Measurements from ENCODE around the gene IZUMO2.
A peak's percentile ranks its signal among the peaks of the same experiment; 100 is the strongest.
"Not testable (repeated sequence)": the region's sequence is repeated elsewhere in the genome, so short reads cannot be mapped to it uniquely, and the experiment has no call there.

Gene IZUMO2

GRCh38 chr19:50184196-50184595, 21.1 kb upstream of the IZUMO2 start:
- DNase-seq (ENCODE audit: low read depth) = no peak

- DNase-seq (ENCODE audit: low read depth) = no peak
Observed at GRCh38 chr19:50181121-50181520, 18.0 kb upstream of the IZUMO2 start.

GRCh38 chr19:50178859-50179537, 15.9 kb upstream of the IZUMO2 start:
- DNase-seq (ENCODE audit: low read depth) = no peak

GRCh38 chr19:50178320-50178719, 15.2 kb upstream of the IZUMO2 start:
- DNase-seq (ENCODE audit: low read depth) = no peak

- no peak for DNase-seq (ENCODE audit: low read depth)
Observed at GRCh38 chr19:50176775-50177174, 13.7 kb upstream of the IZUMO2 start.

GRCh38 chr19:50175924-50176323, 12.8 kb upstream of the IZUMO2 start:
- DNase-seq (ENCODE audit: low read depth) = no peak

GRCh38 chr19:50174100-50174793, 11.2 kb upstream of the IZUMO2 start:
- no peak for DNase-seq (ENCODE audit: low read depth)

- DNase-seq (ENCODE audit: low read depth) = no peak
Observed at GRCh38 chr19:50173127-50173526, 10.0 kb upstream of the IZUMO2 start.

GRCh38 chr19:50172726-50173125, 9.6 kb upstream of the IZUMO2 start:
- DNase-seq (ENCODE audit: low read depth) = no peak

- DNase-seq (ENCODE audit: low read depth) = no peak
Observed at GRCh38 chr19:50171752-50172151, 8.7 kb upstream of the IZUMO2 start.

GRCh38 chr19:50167314-50167721, 4.2 kb upstream of the IZUMO2 start:
- no peak for DNase-seq (ENCODE audit: low read depth)

- DNase-seq (ENCODE audit: low read depth) = no peak
Observed at GRCh38 chr19:50159078-50159477, 4.0 kb downstream of the IZUMO2 start.

GRCh38 chr19:50158577-50158976, 4.5 kb downstream of the IZUMO2 start:
- no peak for DNase-seq (ENCODE audit: low read depth)

- no peak for DNase-seq (ENCODE audit: low read depth)
Observed at GRCh38 chr19:50155520-50156109, 7.5 kb downstream of the IZUMO2 start.

- DNase-seq (ENCODE audit: low read depth) = no peak
Observed at GRCh38 chr19:50154529-50154928, 8.6 kb downstream of the IZUMO2 start.

GRCh38 chr19:50152578-50152977, 10.5 kb downstream of the IZUMO2 start:
- DNase-seq (ENCODE audit: low read depth) = no peak

- DNase-seq (ENCODE audit: low read depth) = no peak
Observed at GRCh38 chr19:50148528-50148927, 14.6 kb downstream of the IZUMO2 start.

GRCh38 chr19:50147462-50148423, 15.3 kb downstream of the IZUMO2 start:
- peak; percentile 19 for DNase-seq (ENCODE audit: low read depth)

GRCh38 chr19:50141921-50142320, 21.2 kb downstream of the IZUMO2 start:
- not testable (repeated sequence) for DNase-seq (ENCODE audit: low read depth)

GRCh38 chr19:50140118-50140845, 22.8 kb downstream of the IZUMO2 start:
- DNase-seq (ENCODE audit: low read depth) = not testable (repeated sequence)

GRCh38 chr19:50136603-50137365, 26.3 kb downstream of the IZUMO2 start:
- DNase-seq (ENCODE audit: low read depth) = not testable (repeated sequence)
